ENCODE data around the gene TLE5. TPM values are rescaled to one million over a fixed set of nuclear protein-coding genes. Genes with fewer than 3 reads are reported as not detected.

The TLE5 gene
- total and polyA plus RNA-seq, 2 of the 4 experiments (the other 2 are of a cell fraction): 119 to 407 TPM

DNA sequence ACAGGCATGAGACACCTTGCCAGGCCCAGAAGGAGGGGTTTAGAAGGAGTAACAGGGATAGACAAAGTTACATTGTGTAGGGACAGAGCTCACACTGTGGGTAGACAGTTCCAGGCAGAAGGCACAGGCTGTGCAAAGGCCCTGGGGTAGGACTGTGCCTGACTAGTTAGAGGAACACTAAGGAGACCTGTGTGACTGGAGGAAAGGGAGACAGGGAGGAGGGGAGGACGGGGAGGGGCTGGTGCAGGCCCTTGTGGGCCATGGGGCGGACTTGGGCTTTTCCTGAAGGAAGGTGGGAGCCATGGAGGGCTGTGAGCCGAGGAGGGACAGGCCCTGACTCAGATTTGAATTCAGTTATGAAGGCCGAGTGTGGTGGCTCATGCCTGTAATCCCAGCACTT lies 17.3 kb upstream of the TLE5 start:
- intact Hi-C loops (cut with micrococcal nuclease) (no loop called here), in situ Hi-C loops (cut with MboI; ENCODE audit: low sequenced_read_pairs) (no loop called here), dilution Hi-C loops (cut with HindIII; ENCODE audit: low sequenced_read_pairs, unreplicated experiment) (no loop called here)
- ATAC-seq (ENCODE audit: low read depth) (no peak), DNase-seq (no peak)
- no TSS peak for BruUV-seq (replicated peaks)
- Histone ChIP-seq H2AK9ac (replicated peaks; ENCODE audit: low read depth, low read length, poor library complexity) (peak overlapping the region; percentile 65), H2AFZ (replicated peaks; ENCODE audit: low read length, poor library complexity) (no peak overlapping the region), H3K36me3 (ENCODE audit: control insufficient read depth, insufficient read depth, low read length) (no peaks in the 10 kb centered on the region), H3K27ac (ENCODE audit: insufficient read depth, low read length) (no peak overlapping the region), H3K4me3 (ENCODE audit: insufficient read depth, low read depth, low read length) (no peak overlapping the region), H3K9ac (ENCODE audit: low read depth, low read length) (no peak overlapping the region), H3K9me3 (ENCODE audit: control insufficient read depth, insufficient read depth, low read length) (no peaks in the 10 kb centered on the region), H3K79me1 (ENCODE audit: low read depth in 1 of 2, low read length in 2 of 2) (no peaks in the 10 kb centered on the region), H2BK20ac (ENCODE audit: low read depth, low read length) (peak overlapping the region; percentile 26; the same call in 1 of the 2 replicates), H3K14ac (replicated peaks; ENCODE audit: low read depth, low read length) (no peak overlapping the region), H2BK15ac (ENCODE audit: low read depth, low read length) (no peak overlapping the region; the same call in 2 of the 3 replicates), H3K23ac (ENCODE audit: low read depth, low read length) (no peak overlapping the region), H3K4me1 (ENCODE audit: control insufficient read depth, insufficient read depth, low read length) (peaks cover 2% of the 10 kb centered on the region; the same call in 1 of the 2 replicates), H3K18ac (ENCODE audit: low read depth, low read length) (no peak overlapping the region), H3K27me3 (ENCODE audit: control insufficient read depth, insufficient read depth, low read length) (no peaks in the 10 kb centered on the region), H4K5ac (ENCODE audit: low read depth, low read length) (no peak overlapping the region), H3K56ac (ENCODE audit: extremely low read depth, insufficient read depth, low read length) (no peak overlapping the region), H2BK120ac (ENCODE audit: low read depth, low read length) (no peak overlapping the region), H4K91ac (ENCODE audit: insufficient read depth, low read depth, low read length) (no peak overlapping the region; the same call in 1 of the 2 replicates), H3K4ac (ENCODE audit: low read depth, low read length) (peak overlapping the region; percentile 16; the same call in 1 of the 2 replicates), H3K9me1 (ENCODE audit: insufficient read depth, low read length) (no peaks in the 10 kb centered on the region), H4K20me1 (ENCODE audit: insufficient read depth, low read length) (no peaks in the 10 kb centered on the region), H2AK5ac (ENCODE audit: low read depth, low read length) (peak overlapping the region; percentile 75), H4K8ac (ENCODE audit: low read depth in 2 of 2, low read length in 2 of 2) (no peak overlapping the region), H2BK5ac (ENCODE audit: low read depth, low read length, poor library complexity, severe bottlenecking) (no peak overlapping the region), H3K4me2 (ENCODE audit: low read depth, low read length) (no peak overlapping the region)
- WGBS, 2 experiments (ENCODE audit: extremely low coverage in 2 of 2, insufficient read length in 1 of 2): 73% methylated on average over 4 of the region's 4 CpGs; no CpG with 5 or more reads in 1 of the 2 experiments
- TF ChIP-seq ELK1 (IDR thresholded peaks at IDR 0.05; ENCODE audit: borderline replicate concordance, low read depth, low read length) (no peak), RAD21 (IDR thresholded peaks at IDR 0.05; ENCODE audit: low read length) (no peak), RFX5 (IDR thresholded peaks at IDR 0.05; ENCODE audit: low read depth, low read length) (no peak), NFE2L2 (IDR thresholded peaks at IDR 0.05; ENCODE audit: low read depth, low read length) (no peak), FOS (IDR thresholded peaks at IDR 0.05; ENCODE audit: low read depth, low read length) (no peak), MAFK (IDR thresholded peaks at IDR 0.05; ENCODE audit: low read depth, low read length) (no peak), CEBPB (IDR thresholded peaks at IDR 0.05; ENCODE audit: low read depth, low read length) (no peak), CHD1 (IDR thresholded peaks at IDR 0.05; ENCODE audit: low read depth, low read length) (no peak), USF2 (IDR thresholded peaks at IDR 0.05; ENCODE audit: low read depth, low read length) (no peak), BHLHE40 (IDR thresholded peaks at IDR 0.05; ENCODE audit: low read depth, low read length) (no peak), CTCF (conservative IDR thresholded peaks at IDR 0.05; ENCODE audit: low read depth, low read length) (no peak), RCOR1 (IDR thresholded peaks at IDR 0.05; ENCODE audit: insufficient replicate concordance, low read length) (no peak), POLR2A (IDR thresholded peaks at IDR 0.05; ENCODE audit: low read depth, low read length) (no peak), SMC3 (IDR thresholded peaks at IDR 0.05; ENCODE audit: low read depth, low read length) (no peak), MXI1 (IDR thresholded peaks at IDR 0.05; ENCODE audit: borderline replicate concordance, low read depth, low read length) (no peak), MAZ (IDR thresholded peaks at IDR 0.05; ENCODE audit: borderline replicate concordance, low read depth, low read length) (no peak)
- POLR2A ChIA-PET (ENCODE audit: unreplicated experiment): no interaction called here
- CTCF ChIA-PET: no interaction called here

Data from IMR-90 (cell line).